ENCODE measurements around the gene CLEC1B.

The CLEC1B gene

GRCh38 chr12:9944391-9944790, 54.5 kb downstream of the CLEC1B start:
- Histone ChIP-seq H3K4me1 (ENCODE audit: control insufficient read depth, low read depth, low read length) (no peaks in the 10 kb centered on the region), H3K4me3 (ENCODE audit: low read length) (no peak overlapping the region), H3K9me3 (ENCODE audit: control insufficient read depth, low read depth, low read length) (no peaks in the 10 kb centered on the region), H3K27me3 (ENCODE audit: control insufficient read depth, insufficient read depth, low read length) (no peaks in the 10 kb centered on the region), H3K36me3 (ENCODE audit: control insufficient read depth, low read depth, low read length) (no peaks in the 10 kb centered on the region), H3K27ac (ENCODE audit: low read length) (no peak overlapping the region), H3K9ac (ENCODE audit: low read length) (no peak overlapping the region)

GRCh38 chr12:9943240-9943639, 55.7 kb downstream of the CLEC1B start:
- H3K9ac ChIP-seq (ENCODE audit: low read length): no peak overlapping the region
- no peaks in the 10 kb centered on the region for H3K9me3 ChIP-seq (ENCODE audit: control insufficient read depth, low read depth, low read length)
- no peaks in the 10 kb centered on the region for H3K27me3 ChIP-seq (ENCODE audit: control insufficient read depth, insufficient read depth, low read length)
- H3K4me1 ChIP-seq (ENCODE audit: control insufficient read depth, low read depth, low read length): no peaks in the 10 kb centered on the region
- H3K27ac ChIP-seq (ENCODE audit: low read length): no peak overlapping the region
- no peak overlapping the region for H3K4me3 ChIP-seq (ENCODE audit: low read length)
- no peaks in the 10 kb centered on the region for H3K36me3 ChIP-seq (ENCODE audit: control insufficient read depth, low read depth, low read length)
